Effector memory CD4-positive, alpha-beta T cell (primary cell): ENCODE data around the gene DNAH17.

Experiments
- DNase-seq, 3 donors: peaks; one replicate each; pipeline ENCODE4 v3.0.0-alpha.2; 2020
- H3K27ac ChIP-seq: 2 replicates; pipeline ENCODE4 v1.7.0; 2013; ENCODE audit warnings: mild to moderate bottlenecking, low read length, moderate library complexity; ENCODE audit not compliant: insufficient read depth, poor library complexity, severe bottlenecking
- H3K27me3 ChIP-seq: replicated peaks from 2 replicates; pipeline ENCODE4 v1.7.0; 2013; ENCODE audit warnings: mild to moderate bottlenecking, low read length; ENCODE audit not compliant: insufficient read depth, control insufficient read depth, poor library complexity, severe bottlenecking
- H3K36me3 ChIP-seq: 2 replicates; pipeline ENCODE4 v1.7.0; 2013; ENCODE audit warnings: mild to moderate bottlenecking, low read length, moderate library complexity; ENCODE audit not compliant: control insufficient read depth, insufficient read depth
- H3K4me1 ChIP-seq: 2 replicates; pipeline ENCODE4 v1.7.0; 2013; ENCODE audit warnings: low read length, mild to moderate bottlenecking; ENCODE audit not compliant: control insufficient read depth, insufficient read depth, poor library complexity, severe bottlenecking
- H3K4me3 ChIP-seq: 2 replicates; pipeline ENCODE4 v1.7.0; 2013; ENCODE audit warnings: low read length, low read depth, mild to moderate bottlenecking; ENCODE audit not compliant: insufficient read depth, poor library complexity, severe bottlenecking
- H3K9me3 ChIP-seq: 2 replicates; pipeline ENCODE4 v1.7.0; 2013; ENCODE audit warnings: mild to moderate bottlenecking, low read length, moderate library complexity; ENCODE audit not compliant: control insufficient read depth

The DNAH17 gene

DNA sequence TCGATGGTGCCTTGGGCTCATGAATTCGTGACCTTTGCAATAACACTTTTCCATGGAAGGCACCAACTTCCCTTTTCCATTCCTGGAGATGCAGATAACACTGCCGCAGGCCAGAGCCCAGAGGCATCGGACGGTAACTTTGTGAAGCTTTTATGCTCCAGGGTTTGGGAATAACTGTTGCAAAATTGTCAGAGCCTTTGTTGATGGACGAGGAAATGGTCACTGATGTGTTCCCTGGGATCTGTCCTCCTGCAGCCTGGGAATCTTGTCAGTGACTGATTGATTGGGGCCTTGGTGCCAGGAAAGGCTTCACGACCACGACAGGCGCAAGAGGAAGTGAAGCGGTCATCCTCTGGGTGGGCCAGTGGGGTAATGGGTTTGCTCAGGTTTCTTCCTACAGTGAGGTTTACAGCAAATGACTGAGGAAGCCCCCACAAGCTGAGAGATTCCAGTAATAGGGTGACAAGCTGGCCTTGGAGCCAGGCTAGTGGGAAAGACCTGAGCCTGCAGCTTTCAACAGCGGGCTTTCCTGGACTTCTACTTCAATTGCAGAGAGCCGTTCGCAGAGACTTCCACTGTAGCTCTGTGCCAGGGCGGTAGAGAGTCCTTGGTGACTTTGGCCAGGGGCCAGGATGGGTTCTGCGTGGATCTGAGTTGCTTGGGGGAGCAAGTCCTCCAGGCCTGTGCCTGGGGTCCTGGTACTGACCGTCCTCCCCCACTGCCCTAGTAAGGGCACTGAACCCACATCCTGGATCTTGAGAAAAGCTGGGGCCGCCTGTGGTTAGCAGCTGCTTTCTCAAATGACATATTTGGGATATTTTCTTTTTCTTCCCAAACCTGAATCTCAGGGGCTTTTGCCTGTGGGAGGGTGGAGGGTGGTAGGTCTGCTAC, 161.1 kb downstream of the DNAH17 start:
- DNase-seq: no peak
- peak overlapping the region; percentile 8 for H3K27ac ChIP-seq
- H3K36me3 ChIP-seq: peaks cover 27% of the 10 kb centered on the region
- no peaks in the 10 kb centered on the region for H3K27me3 ChIP-seq
- H3K9me3 ChIP-seq: no peaks in the 10 kb centered on the region
- H3K4me3 ChIP-seq: no peak overlapping the region
- peaks cover 29% of the 10 kb centered on the region for H3K4me1 ChIP-seq

DNA sequence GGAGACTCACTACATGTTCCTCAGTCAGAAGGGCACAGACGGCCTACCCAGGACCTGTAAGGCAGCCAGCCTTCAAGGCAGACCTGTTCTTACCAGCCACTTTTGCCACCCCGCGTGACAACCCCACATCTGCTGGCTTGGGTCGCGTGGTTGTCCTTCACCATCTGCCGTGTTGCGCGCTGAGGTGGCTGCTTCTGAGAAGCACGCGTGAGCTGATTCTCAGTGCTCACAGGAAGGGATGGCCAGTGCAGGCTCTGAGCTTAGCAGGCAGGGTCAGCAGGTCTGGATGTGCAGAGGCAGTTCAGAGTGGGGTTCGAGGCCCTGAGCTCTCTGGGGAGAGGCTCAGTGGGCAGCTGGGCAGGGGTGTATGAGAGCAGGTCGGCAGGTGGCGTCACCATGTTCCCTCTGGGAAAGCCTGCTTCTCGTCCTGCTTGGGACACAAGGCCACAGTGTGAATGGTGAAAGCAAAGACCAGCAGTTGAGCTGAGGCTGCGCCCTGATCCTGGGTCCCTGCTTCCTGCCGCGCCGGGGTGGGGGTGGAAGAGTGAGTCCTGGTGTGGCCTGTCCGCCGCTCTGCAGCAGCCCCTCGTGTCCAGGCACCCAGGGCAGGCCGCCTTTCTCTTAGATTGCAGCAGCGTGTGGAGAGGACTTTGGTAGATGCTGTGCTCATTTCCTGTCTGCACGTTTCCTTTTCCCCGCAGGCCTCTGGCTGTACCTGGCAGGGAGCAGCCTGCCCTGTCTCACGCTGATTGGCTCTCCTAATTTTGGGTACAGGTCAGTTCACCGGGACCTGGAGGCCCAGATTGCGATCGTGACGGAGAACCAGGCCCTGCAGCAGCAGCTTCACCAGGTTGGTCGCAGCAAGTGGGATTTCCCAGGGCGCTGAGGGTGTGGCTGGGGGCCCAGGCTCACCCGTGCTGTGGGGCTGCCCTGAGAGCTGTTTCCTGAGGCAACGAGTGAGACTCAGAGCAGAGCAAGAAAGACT, 162.7 kb downstream of the DNAH17 start:
- H3K36me3 ChIP-seq: peaks cover 14% of the 10 kb centered on the region
- DNase-seq: peak; percentile 15 to 45 (median 19)
- peak overlapping the region; percentile 2 for H3K4me3 ChIP-seq
- no peaks in the 10 kb centered on the region for H3K27me3 ChIP-seq
- peaks cover 29% of the 10 kb centered on the region for H3K4me1 ChIP-seq
- peak overlapping the region; percentile 72 for H3K27ac ChIP-seq
- no peaks in the 10 kb centered on the region for H3K9me3 ChIP-seq

DNA sequence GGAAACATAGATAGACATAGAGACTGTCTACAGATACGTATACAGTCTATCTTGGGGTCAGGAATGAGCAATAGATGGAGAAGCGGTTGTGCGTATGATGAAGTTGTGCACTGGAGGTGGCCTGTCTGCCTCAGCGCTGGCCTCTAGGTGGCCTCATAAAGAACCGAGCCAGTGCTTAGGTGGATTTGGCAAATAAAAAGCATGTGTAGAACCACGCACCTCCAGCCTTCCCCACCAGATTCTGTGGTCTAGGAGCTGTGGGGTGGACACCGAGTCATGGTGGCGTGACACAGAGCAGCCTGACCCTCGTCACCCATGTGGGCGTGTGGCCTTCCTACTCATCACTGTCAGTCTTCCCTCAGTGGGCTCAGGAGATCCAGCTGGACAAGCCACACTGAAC, 164.8 kb downstream of the DNAH17 start:
- Histone ChIP-seq H3K4me1 (peaks cover 31% of the 10 kb centered on the region), H3K36me3 (peaks cover 14% of the 10 kb centered on the region), H3K4me3 (no peak overlapping the region), H3K27ac (peak overlapping the region; percentile 50), H3K27me3 (no peaks in the 10 kb centered on the region), H3K9me3 (no peaks in the 10 kb centered on the region)
- no peak for DNase-seq

DNA sequence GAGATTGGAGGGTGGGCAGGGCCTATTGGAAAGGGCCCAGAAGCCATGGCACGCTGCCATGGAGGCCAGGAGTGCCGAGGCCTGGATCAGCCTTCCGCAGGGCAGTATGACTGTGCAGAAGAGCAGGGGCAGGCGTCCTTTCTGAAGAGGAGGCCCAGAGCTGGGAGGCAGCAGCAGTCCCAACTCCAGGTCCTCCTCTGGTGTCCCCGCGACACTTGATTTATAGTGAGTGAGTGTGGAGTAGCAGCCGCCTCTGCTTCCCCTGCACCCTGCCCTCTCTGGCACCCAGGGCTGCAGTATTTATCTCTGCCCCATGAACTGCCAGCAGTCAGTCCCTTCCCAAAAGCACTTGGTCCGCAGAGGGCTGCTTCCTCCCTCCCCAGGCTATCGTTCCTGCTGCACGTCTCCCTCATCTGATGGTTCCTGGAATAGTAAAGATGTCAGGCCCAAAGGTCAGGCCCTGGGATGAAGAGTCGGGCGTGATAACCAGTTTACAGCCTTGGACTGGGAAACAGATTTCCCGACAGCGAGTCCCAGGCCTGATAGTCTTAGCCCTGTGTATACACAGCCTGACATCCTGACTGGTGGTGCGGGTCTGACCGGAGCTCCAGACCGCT, 165.8 kb downstream of the DNAH17 start:
- H3K4me3 ChIP-seq: no peak overlapping the region
- H3K36me3 ChIP-seq: peaks cover 11% of the 10 kb centered on the region

DNA sequence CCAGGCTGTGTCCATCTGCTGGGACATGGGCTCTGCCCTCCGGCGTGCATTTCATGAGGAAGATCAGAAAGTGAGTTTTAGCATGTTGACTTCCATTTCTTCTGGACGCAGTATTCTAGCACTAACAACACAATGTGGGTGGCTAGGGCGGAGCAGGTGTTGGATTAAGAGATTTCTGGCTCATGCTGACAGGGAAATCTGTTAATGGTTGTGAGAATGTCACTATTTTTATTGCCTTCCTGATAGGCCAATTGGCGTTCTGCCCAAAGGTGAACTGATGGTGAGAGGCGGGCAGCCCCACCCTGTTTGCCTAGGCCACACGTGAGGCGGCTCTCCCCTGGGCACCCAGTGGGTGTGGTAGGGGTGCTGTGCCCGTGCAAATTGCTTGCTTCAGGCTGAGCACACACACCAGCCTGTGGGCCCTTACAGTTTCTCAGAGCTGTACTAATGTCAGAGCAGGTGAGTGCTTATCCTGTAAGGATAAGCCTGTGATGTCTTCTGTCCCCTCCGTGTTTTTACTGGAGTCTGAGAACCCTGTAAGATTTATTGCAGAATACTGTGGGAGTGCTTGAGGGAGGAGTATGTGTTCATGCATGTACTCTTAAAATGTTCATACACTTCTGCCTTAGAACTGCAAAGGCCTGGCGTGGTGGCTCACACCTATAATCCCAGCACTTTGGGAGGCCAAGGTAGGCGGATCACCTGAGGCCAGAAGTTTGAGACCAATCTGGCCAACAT, 167.8 kb downstream of the DNAH17 start:
- Histone ChIP-seq H3K4me3 (no peak overlapping the region), H3K36me3 (peaks cover 23% of the 10 kb centered on the region), H3K27me3 (no peaks in the 10 kb centered on the region), H3K4me1 (peaks cover 24% of the 10 kb centered on the region), H3K9me3 (no peaks in the 10 kb centered on the region), H3K27ac (no peak overlapping the region)
- DNase-seq: no peak

More for the DNA sequence above, 165.8 kb downstream of the DNAH17 start:
- Histone ChIP-seq H3K9me3 (no peaks in the 10 kb centered on the region), H3K4me1 (peaks cover 33% of the 10 kb centered on the region), H3K27ac (no peak overlapping the region), H3K27me3 (no peaks in the 10 kb centered on the region)
- DNase-seq: no peak

DNA sequence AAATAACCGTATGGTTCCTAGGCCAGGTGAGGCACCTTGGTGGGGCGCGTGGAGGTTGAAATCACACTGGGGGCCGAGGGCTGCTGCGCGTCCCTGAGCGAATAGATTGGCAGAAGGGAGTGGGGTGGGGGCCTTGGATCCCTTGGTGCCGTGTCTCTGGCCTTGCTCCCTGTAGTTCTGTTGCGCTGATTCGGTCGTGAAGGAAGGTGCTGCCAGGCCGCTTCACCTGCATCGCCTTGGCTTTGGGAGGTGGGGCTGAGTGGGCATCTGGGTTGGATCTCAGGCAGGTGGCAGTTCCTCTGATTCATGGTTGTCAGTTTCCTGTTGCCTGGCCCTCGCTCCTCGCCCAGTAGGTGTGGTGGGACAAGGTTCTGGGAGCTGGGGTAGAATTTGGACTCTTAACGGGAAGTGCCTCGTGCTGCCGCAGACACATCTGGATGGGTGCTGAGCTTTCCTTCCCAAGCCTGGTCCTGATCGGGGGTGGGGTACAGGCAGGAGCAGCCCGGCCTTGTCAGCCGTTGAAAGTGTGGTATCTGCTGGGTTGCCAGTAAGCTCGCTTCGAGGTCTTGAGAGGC, 168.6 kb downstream of the DNAH17 start:
- Histone ChIP-seq H3K4me1 (peaks cover 16% of the 10 kb centered on the region), H3K27me3 (no peaks in the 10 kb centered on the region), H3K36me3 (peaks cover 31% of the 10 kb centered on the region), H3K9me3 (no peaks in the 10 kb centered on the region), H3K27ac (no peak overlapping the region), H3K4me3 (no peak overlapping the region)
- no peak for DNase-seq

DNA sequence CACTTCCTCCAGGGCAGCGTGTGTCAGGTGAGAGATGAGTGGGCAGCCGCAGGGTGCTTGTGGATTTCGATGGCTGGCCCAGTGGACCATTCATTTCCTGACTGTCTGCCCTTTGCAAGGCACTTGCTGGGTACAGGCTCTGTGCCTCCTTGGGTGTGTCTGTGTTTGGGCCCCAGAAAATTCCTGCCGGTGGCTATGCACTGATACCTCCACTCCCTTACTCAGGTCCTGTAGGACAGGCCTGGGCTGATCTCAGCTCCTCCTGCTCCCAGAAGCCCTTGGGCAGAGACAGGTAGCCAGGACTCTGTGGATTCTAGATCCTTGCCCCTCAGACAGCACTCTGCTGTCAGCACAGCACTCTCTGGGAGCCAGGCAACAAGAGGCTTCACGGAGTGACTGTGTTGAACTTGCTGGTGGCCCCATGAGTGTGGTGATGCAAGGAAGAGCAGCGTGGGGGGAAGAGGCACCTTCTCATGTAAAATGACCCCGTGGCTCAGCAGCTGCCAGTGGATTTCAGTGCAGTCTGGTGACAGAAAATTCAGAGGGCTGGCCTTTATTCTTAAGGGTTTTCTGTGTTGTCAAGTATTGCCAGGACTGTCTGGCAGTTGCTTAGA, 169.7 kb downstream of the DNAH17 start:
- H3K4me1 ChIP-seq: peaks cover 5% of the 10 kb centered on the region
- H3K4me3 ChIP-seq: no peak overlapping the region
- no peak for DNase-seq
- peaks cover 40% of the 10 kb centered on the region for H3K36me3 ChIP-seq
- no peaks in the 10 kb centered on the region for H3K9me3 ChIP-seq
- H3K27me3 ChIP-seq: no peaks in the 10 kb centered on the region
- H3K27ac ChIP-seq: peak overlapping the region; percentile 36

DNA sequence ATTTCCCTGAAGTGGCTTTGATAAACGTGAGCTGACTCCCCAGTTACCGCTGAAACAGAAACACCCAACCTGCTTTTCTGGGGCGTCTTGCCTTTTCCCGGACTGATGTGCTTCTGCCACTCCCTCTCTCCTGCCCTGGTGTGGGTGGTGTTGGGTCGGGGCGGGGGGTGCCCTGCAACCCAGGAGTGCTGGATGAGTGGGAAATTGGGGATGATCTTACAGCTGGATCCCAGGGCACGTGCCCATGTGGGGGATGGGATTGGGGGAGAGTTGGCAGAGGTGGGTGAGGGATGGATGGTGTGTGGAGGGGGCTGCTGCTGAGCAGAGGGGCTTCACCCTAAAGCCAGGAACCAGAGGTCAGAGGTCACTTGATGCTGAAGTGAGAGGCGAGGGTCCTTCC, 170.3 kb downstream of the DNAH17 start:
- peaks cover 43% of the 10 kb centered on the region for H3K36me3 ChIP-seq
- no peak overlapping the region for H3K4me3 ChIP-seq
- DNase-seq: no peak
- H3K27me3 ChIP-seq: no peaks in the 10 kb centered on the region
- H3K27ac ChIP-seq: peak overlapping the region; percentile 36
- H3K4me1 ChIP-seq: peaks cover 4% of the 10 kb centered on the region
- no peaks in the 10 kb centered on the region for H3K9me3 ChIP-seq

DNA sequence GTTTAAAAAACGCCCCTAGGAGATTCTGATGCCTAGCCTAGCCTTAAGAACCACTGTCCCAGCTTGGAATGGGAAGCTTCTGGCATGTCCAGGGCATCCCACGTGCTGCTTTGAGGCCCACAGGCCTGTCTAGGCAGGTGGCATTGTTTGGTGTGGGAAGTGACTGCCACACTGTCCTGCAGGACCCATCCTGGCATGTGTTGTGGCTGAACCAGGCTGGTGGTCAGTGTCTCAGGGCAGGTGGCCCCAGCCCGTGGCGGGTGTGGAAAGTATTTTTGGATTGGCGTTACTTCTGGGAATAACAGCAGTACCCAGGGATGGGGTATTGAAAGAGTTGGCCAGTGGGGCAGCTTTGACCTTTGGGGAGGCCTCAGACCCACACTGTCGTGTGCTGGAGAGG, 170.8 kb downstream of the DNAH17 start:
- no peak overlapping the region for H3K27ac ChIP-seq

More for the DNA sequence above, 170.8 kb downstream of the DNAH17 start:
- no peaks in the 10 kb centered on the region for H3K9me3 ChIP-seq
- H3K4me3 ChIP-seq: no peak overlapping the region
- no peak for DNase-seq
- H3K4me1 ChIP-seq: peaks cover 4% of the 10 kb centered on the region
- H3K36me3 ChIP-seq: peaks cover 48% of the 10 kb centered on the region
- H3K27me3 ChIP-seq: no peaks in the 10 kb centered on the region
